IMR-90 (cell line): ENCODE measurements around the gene NIPBL.

Experiments
- CEBPB ChIP-seq: IDR thresholded peaks from 2 replicates; pipeline ENCODE4 v1.6.1; 2012; ENCODE audit warnings: low read depth, low read length, improper control_type of control experiment
- MAFK ChIP-seq: IDR thresholded peaks from 2 replicates; pipeline ENCODE4 v1.6.1; 2012; ENCODE audit warnings: low read depth, low read length, improper control_type of control experiment
- MXI1 ChIP-seq: IDR thresholded peaks from 2 replicates; pipeline ENCODE4 v1.6.1; 2012; ENCODE audit warnings: low read depth, mild to moderate bottlenecking, low read length, moderate library complexity, borderline replicate concordance
- POLR2A ChIP-seq: IDR thresholded peaks from 2 replicates; pipeline ENCODE4 v1.6.1; 2012; ENCODE audit warnings: mild to moderate bottlenecking, low read depth, low read length
- RAD21 ChIP-seq: IDR thresholded peaks from 2 replicates; pipeline ENCODE4 v1.6.1; 2012; ENCODE audit warnings: low read length, improper control_type of control experiment
- TF ChIP-seq, protein P1 (sequence below): conservative IDR thresholded peaks from 2 replicates; pipeline ENCODE4 v1.5.1; 2012; ENCODE audit warnings: mild to moderate bottlenecking, low read depth, low read length, improper control_type of control experiment

DNA sequence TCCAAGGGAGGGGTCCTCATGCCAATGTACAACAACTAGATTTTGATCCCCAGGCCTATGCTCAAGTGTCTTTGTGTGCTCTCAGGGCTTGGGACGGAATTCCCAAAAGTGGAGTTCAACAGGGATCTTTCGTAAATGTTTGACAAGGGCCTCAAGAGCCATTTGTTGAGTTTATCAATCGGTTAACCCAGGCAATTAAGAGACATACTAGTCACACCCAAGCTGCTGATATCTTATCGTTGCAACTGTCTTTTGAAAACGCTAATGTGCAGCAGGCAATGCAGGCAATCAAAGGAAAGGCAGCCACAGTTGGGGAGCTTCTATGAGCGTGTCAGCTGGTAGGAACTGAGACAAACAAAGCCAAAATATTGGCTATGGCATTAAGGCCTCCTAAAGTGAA is 211.4 kb downstream of the NIPBL start:
- TF ChIP-seq RAD21 (no peak), POLR2A (no peak), CEBPB (no peak), MXI1 (no peak), MAFK (no peak)
- TF ChIP-seq, protein P1, sequence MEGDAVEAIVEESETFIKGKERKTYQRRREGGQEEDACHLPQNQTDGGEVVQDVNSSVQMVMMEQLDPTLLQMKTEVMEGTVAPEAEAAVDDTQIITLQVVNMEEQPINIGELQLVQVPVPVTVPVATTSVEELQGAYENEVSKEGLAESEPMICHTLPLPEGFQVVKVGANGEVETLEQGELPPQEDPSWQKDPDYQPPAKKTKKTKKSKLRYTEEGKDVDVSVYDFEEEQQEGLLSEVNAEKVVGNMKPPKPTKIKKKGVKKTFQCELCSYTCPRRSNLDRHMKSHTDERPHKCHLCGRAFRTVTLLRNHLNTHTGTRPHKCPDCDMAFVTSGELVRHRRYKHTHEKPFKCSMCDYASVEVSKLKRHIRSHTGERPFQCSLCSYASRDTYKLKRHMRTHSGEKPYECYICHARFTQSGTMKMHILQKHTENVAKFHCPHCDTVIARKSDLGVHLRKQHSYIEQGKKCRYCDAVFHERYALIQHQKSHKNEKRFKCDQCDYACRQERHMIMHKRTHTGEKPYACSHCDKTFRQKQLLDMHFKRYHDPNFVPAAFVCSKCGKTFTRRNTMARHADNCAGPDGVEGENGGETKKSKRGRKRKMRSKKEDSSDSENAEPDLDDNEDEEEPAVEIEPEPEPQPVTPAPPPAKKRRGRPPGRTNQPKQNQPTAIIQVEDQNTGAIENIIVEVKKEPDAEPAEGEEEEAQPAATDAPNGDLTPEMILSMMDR = no peak
